Measurements from ENCODE around the gene ARHGEF7. TPM values are rescaled to one million over a fixed set of nuclear protein-coding genes. Genes with fewer than 3 reads are reported as not detected.

ARHGEF7 gene
- total RNA-seq, 2 donors from 2014 or later: 117 to 152 TPM

DNA sequence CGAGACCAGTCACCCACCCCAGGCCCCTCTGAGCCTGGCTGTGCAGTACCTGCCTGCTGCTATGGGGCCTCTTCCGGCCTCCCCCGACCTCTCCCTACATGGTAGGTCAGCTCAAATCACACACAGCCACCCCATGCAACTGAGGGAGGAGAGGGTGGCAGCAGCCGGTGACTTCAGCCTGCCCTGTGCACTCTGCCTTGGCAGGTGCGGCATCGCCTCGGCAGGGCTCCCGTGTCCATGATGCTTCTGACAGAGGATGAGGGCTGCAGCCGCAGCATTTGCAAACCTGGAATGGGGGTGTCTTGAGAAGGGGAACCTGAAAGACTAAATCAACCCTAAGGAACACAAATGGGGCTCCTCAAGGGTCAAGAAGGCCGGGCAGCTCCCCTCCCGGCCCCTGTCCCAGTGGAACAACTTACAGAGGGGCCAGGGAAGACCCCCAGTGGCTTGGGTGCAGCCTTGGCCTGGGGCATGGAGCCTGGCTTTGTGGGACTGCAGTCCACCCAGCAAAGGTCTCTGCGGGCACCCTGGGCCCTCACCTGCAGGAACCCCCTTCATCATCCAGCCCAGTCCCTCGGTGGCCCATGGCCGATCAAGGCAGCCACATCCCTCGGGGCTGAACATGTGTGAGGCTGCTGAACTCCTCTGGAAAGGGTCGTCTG lies 212.0 kb downstream of the ARHGEF7 start:
- ATAC-seq (ENCODE audit: insufficient number of reproducible peaks, low FRiP score, low read depth) (no peak), DNase-seq (ENCODE audit: low spot score) (no peak)
- Histone ChIP-seq H3K27me3 (replicated peaks; ENCODE audit: insufficient read depth) (no peaks in the 10 kb centered on the region), H3K4me3 (no peak overlapping the region), H3K27ac (no peak overlapping the region), H3K9me3 (no peaks in the 10 kb centered on the region), H3K4me1 (ENCODE audit: control insufficient read depth in 1 of 2, low read depth in 2 of 2) (no peaks in the 10 kb centered on the region), H3K36me3 (no peaks in the 10 kb centered on the region)
- TF ChIP-seq, protein P1, sequence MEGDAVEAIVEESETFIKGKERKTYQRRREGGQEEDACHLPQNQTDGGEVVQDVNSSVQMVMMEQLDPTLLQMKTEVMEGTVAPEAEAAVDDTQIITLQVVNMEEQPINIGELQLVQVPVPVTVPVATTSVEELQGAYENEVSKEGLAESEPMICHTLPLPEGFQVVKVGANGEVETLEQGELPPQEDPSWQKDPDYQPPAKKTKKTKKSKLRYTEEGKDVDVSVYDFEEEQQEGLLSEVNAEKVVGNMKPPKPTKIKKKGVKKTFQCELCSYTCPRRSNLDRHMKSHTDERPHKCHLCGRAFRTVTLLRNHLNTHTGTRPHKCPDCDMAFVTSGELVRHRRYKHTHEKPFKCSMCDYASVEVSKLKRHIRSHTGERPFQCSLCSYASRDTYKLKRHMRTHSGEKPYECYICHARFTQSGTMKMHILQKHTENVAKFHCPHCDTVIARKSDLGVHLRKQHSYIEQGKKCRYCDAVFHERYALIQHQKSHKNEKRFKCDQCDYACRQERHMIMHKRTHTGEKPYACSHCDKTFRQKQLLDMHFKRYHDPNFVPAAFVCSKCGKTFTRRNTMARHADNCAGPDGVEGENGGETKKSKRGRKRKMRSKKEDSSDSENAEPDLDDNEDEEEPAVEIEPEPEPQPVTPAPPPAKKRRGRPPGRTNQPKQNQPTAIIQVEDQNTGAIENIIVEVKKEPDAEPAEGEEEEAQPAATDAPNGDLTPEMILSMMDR (IDR thresholded peaks at IDR 0.05): no peak

DNA sequence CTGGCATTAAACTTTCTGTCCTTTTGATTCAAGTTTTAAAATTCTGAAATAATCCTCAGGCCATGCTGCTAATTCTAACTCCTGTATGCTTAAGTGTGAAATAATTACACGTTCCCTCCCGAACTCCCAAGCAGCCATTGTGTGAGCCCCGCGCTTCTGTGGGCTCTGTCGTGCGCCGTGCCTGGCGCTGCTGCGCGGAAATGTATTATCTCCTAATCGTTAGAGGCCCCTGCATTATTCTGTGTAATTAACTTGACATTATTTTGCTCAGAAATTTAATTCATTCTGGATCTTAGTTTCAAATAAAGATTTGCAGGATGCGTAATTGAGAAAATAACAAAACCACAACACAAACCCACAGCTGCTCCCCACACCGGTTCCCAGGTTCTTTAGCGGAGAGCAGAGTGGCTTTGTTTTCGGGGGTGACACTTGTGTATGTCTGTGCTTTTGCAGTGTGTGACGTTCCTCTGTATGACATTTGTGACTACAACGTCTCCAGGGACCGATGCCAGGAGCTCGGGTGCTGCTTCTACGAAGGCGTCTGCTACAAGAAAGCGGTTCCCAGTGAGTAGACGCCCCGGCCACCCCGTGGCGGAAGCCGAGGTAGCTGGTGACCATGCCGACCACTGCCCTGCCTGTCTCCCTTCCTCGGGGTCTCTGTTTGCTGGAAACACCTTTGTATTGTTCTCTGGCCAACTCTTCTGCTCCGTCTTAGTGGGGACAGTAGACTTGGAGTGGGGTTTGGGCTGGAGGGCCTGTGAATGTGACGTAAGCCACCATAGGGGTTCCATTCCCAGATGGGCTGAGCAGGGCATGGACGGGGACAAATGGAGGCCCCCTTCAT lies 212.8 kb downstream of the ARHGEF7 start:
- TF ChIP-seq, protein P1 (IDR thresholded peaks at IDR 0.05): no peak
- ATAC-seq (ENCODE audit: insufficient number of reproducible peaks, low FRiP score, low read depth): no peak
- no peaks in the 10 kb centered on the region for H3K4me1 ChIP-seq (ENCODE audit: control insufficient read depth in 1 of 2, low read depth in 2 of 2)
- H3K36me3 ChIP-seq: no peaks in the 10 kb centered on the region
- no peak for DNase-seq (ENCODE audit: low spot score)
- no peak overlapping the region for H3K4me3 ChIP-seq
- no peaks in the 10 kb centered on the region for H3K9me3 ChIP-seq
- H3K27me3 ChIP-seq (replicated peaks; ENCODE audit: insufficient read depth): no peaks in the 10 kb centered on the region
- H3K27ac ChIP-seq: no peak overlapping the region

DNA sequence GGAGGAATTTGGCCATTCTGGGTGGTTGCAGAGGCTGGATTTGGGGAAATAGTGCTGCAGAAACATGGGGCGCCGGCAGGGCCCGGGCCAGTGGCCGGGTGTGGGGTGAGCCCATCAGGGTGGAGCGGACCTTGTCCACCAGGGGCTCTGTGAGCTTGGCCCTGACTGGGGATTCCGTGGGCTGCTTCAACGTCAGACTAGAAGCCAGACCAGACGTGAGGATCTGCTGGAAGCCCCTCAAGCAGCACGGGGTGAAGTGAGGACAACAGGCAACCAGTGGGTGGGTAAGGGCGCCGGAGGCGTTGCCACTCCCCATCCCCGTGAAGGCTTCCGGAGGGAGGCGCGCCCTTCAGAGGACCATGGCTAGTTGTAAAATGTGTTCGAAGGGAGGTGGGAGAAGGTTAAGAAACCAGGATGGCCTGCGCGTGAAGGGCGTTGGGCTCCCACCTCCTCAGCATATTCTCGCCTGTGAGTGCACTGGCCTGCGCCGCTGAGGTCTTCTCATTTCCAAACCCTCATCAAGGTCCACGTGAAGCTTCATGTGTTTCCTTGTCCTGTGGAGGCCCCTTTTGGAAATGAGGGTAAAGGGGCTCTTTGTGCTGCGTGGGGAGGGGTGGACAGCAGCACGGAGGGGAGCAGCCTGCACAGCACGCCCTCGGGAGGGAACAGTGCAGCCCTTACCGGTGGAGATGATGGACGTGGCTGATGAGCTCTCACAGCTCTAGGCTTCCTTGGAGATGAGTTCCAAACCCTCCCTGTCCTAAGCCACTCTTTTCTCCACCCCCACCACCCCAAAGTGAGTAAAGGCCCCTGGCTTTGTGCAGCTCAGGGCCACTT lies 213.7 kb downstream of the ARHGEF7 start:
- Histone ChIP-seq H3K27ac (no peak overlapping the region), H3K9me3 (no peaks in the 10 kb centered on the region), H3K4me1 (ENCODE audit: control insufficient read depth in 1 of 2, low read depth in 2 of 2) (no peaks in the 10 kb centered on the region), H3K27me3 (replicated peaks; ENCODE audit: insufficient read depth) (no peaks in the 10 kb centered on the region), H3K4me3 (no peak overlapping the region), H3K36me3 (no peaks in the 10 kb centered on the region)
- TF ChIP-seq, protein P1 (IDR thresholded peaks at IDR 0.05): no peak
- no peak for DNase-seq (ENCODE audit: low spot score)
- ATAC-seq (ENCODE audit: insufficient number of reproducible peaks, low FRiP score, low read depth): no peak

DNA sequence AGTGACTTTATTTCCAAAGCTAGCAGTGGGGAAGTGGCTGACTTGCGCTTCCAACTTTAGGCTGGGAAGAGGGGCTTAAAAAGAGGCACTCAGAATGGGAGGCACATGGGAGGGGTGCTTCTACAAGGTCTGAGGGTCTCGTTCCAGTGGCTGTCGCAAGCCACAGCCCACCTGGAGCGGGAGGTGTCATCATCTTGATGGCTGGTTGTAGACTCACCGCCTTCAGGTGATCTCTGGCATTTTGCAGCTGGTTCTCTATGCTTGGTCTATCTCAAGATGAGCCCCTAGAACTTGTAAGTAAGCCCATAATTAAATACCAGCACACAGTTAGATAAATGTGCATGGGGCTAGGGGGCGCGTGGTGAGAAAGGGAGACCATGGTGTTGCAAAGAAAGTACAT lies 214.5 kb downstream of the ARHGEF7 start:
- TF ChIP-seq, protein P1 (IDR thresholded peaks at IDR 0.05): no peak
- DNase-seq (ENCODE audit: low spot score) (no peak), ATAC-seq (ENCODE audit: insufficient number of reproducible peaks, low FRiP score, low read depth) (no peak)
- no peaks in the 10 kb centered on the region for H3K36me3 ChIP-seq
- H3K9me3 ChIP-seq: no peaks in the 10 kb centered on the region
- no peak overlapping the region for H3K4me3 ChIP-seq
- H3K27ac ChIP-seq: no peak overlapping the region
- H3K27me3 ChIP-seq (replicated peaks; ENCODE audit: insufficient read depth): no peaks in the 10 kb centered on the region
- H3K4me1 ChIP-seq (ENCODE audit: control insufficient read depth in 1 of 2, low read depth in 2 of 2): no peaks in the 10 kb centered on the region

Data from thoracic aorta (tissue), 2 donors.